H1 (cell line): ENCODE measurements around the gene WWP2. TPM values are rescaled to one million over a fixed set of nuclear protein-coding genes. Genes with fewer than 3 reads are reported as not detected.

Experiments
- CTCF ChIA-PET: fragments of 300-600 bp; sonication (Branson Sonifier 250); formaldehyde crosslinking; loops from one replicate; lab custom pipeline; 2021; ENCODE audit not compliant: partially characterized antibody; lab: Charles Lee
- POLR2A ChIA-PET: fragments of 300-600 bp; sonication (Branson Sonifier 250); formaldehyde crosslinking; loops from one replicate; lab custom pipeline; 2021; ENCODE audit warnings: inconsistent platforms; ENCODE audit not compliant: partially characterized antibody; lab: Charles Lee
- DNase-seq, 2 experiments: peaks; one replicate each; pipeline versions ENCODE4 v3.0.0 to v3.0.0-alpha.2; 2010 to 2022; ENCODE audit warnings: low spot score in 2 of 2, low read depth in 1 of 2, mixed read lengths in 1 of 2
- FAIRE-seq: peaks from 2 replicates; lab custom pipeline; 2011; peaks lifted over from hg19 to GRCh38; lab: Jason Lieb, UNC
- H2AFZ ChIP-seq: 2 replicates; pipeline ENCODE4 v1.8.1; 2012; ENCODE audit warnings: low read length, inconsistent platforms
- H2AK5ac ChIP-seq: 2 replicates; pipeline ENCODE4 v1.6.1; 2013; ENCODE audit warnings: low read depth, low read length
- H2BK120ac ChIP-seq: replicated peaks from 2 replicates; pipeline ENCODE3; 2013; ENCODE audit warnings: low read depth, low read length, inconsistent platforms
- H2BK12ac ChIP-seq: 2 replicates; pipeline ENCODE4 v1.6.1; 2013; ENCODE audit warnings: low read depth, low read length
- H2BK15ac ChIP-seq: 2 replicates; pipeline ENCODE4 v1.6.1; 2013; ENCODE audit warnings: low read length
- H2BK20ac ChIP-seq: 2 replicates; pipeline ENCODE4 v1.6.1; 2013; ENCODE audit warnings: low read length
- H2BK5ac ChIP-seq: 2 replicates; pipeline ENCODE4 v1.6.1; 2013; ENCODE audit warnings: low read depth, low read length
- H3K14ac ChIP-seq: 2 replicates; pipeline ENCODE4 v1.6.1; 2013; ENCODE audit warnings: inconsistent platforms; ENCODE audit not compliant: insufficient read length
- H3K18ac ChIP-seq: 2 replicates; pipeline ENCODE4 v1.6.1; 2013; ENCODE audit warnings: low read length; ENCODE audit errors: extremely low read depth
- H3K23ac ChIP-seq: 2 replicates; pipeline ENCODE4 v1.6.1; 2013; ENCODE audit warnings: inconsistent platforms; ENCODE audit not compliant: insufficient read length
- H3K23me2 ChIP-seq: 2 replicates; pipeline ENCODE4 v1.6.1; 2013; ENCODE audit warnings: low read depth, low read length
- H3K27ac ChIP-seq: 2 replicates; pipeline ENCODE4 v1.6.1; 2011; ENCODE audit warnings: low read depth, low read length, inconsistent platforms
- H3K27me3 ChIP-seq, 4 experiments: replicated peaks in 1 of 4; 1 replicate in 1 of 4; 2 replicates in 3 of 4; pipeline versions ENCODE4 v1.6.1 to v1.8.1; 2011 to 2013; ENCODE audit warnings: low read length in 3 of 4, mild to moderate bottlenecking in 3 of 4, inconsistent platforms in 2 of 4, mixed read lengths in 2 of 4, moderate library complexity in 1 of 4; ENCODE audit not compliant: control insufficient read depth in 3 of 4, insufficient read depth in 3 of 4; ENCODE audit errors: extremely low read depth in 1 of 4
- H3K36me3 ChIP-seq, 4 experiments: 2 replicates each; pipeline versions ENCODE4 v1.6.1 to v1.8.1; 2011 to 2013; ENCODE audit warnings: mild to moderate bottlenecking in 4 of 4, low read length in 3 of 4, moderate library complexity in 2 of 4, control low read depth in 1 of 4, inconsistent platforms in 1 of 4; ENCODE audit not compliant: insufficient read depth in 4 of 4, control insufficient read depth in 2 of 4
- H3K4ac ChIP-seq: replicated peaks from 2 replicates; pipeline ENCODE3; 2013; ENCODE audit warnings: low read length, low read depth, mixed read lengths, inconsistent platforms; ENCODE audit not compliant: insufficient read length
- H3K4me1 ChIP-seq, 4 experiments: replicated peaks in 1 of 4; 1 replicate in 1 of 4; 2 replicates in 3 of 4; pipeline versions ENCODE4 v1.6.1 to v1.8.1; 2011 to 2013; ENCODE audit warnings: low read length in 3 of 4, inconsistent platforms in 2 of 4, mixed read lengths in 1 of 4; ENCODE audit not compliant: insufficient read depth in 4 of 4, control insufficient read depth in 3 of 4
- H3K4me2 ChIP-seq, 2 experiments: 2 replicates each; pipeline versions ENCODE4 v1.6.1 to v1.8.1; 2011 to 2013; ENCODE audit warnings: low read depth in 2 of 2, low read length in 2 of 2, control low read depth in 1 of 2, inconsistent platforms in 1 of 2, mild to moderate bottlenecking in 1 of 2; ENCODE audit not compliant: insufficient read depth in 1 of 2
- H3K4me3 ChIP-seq, 4 experiments: fragments of 200-600, 300-600 bp in 1 of 4; sonication (generic), shearing (Covaris generic), sonication (Bioruptor Twin) in 1 of 4; 2 replicates each; pipeline versions ENCODE4 v1.5.1 to v1.8.1; 2011 to 2016; ENCODE audit warnings: low read length in 4 of 4, low read depth in 3 of 4, control low read depth in 2 of 4, inconsistent platforms in 2 of 4, mild to moderate bottlenecking in 2 of 4, mixed read lengths in 1 of 4, moderate library complexity in 1 of 4; ENCODE audit not compliant: insufficient read depth in 2 of 4; ENCODE audit errors: extremely low read depth in 1 of 4
- H3K56ac ChIP-seq: replicated peaks from 2 replicates; pipeline ENCODE3; 2013; ENCODE audit warnings: low read depth, mild to moderate bottlenecking, mixed read lengths, low read length, inconsistent platforms; ENCODE audit not compliant: insufficient read length
- H3K79me1 ChIP-seq: 2 replicates; pipeline ENCODE4 v1.6.1; 2013; ENCODE audit warnings: low read depth, low read length, control low read depth
- H3K79me2 ChIP-seq, 2 experiments: 2 replicates each; pipeline versions ENCODE4 v1.6.1 to v1.8.1; 2012 to 2013; ENCODE audit warnings: low read length in 2 of 2, mild to moderate bottlenecking in 2 of 2, inconsistent platforms in 1 of 2; ENCODE audit not compliant: insufficient read depth in 2 of 2, control insufficient read depth in 1 of 2
- H3K9ac ChIP-seq, 4 experiments: replicated peaks in 1 of 4; 1 replicate in 1 of 4; 2 replicates in 3 of 4; pipeline versions ENCODE4 v1.6.1 to v1.8.1; 2011 to 2013; ENCODE audit warnings: low read depth in 3 of 4, low read length in 3 of 4, control low read depth in 2 of 4, mild to moderate bottlenecking in 2 of 4, moderate library complexity in 2 of 4, inconsistent platforms in 1 of 4; ENCODE audit errors: extremely low read depth in 1 of 4
- H3K9me3 ChIP-seq, 2 experiments: 2 replicates each; pipeline versions ENCODE4 v1.6.1 to v1.8.1; 2012 to 2013; ENCODE audit warnings: mild to moderate bottlenecking in 2 of 2, moderate library complexity in 2 of 2, control low read depth in 1 of 2, inconsistent platforms in 1 of 2, low read depth in 1 of 2, low read length in 1 of 2, mixed read lengths in 1 of 2; ENCODE audit not compliant: insufficient read depth in 2 of 2
- H4K20me1 ChIP-seq, 2 experiments: replicated peaks in 1 of 2; 2 replicates each; pipeline versions ENCODE3 to v1.8.1; 2011 to 2013; ENCODE audit warnings: inconsistent platforms in 2 of 2, low read length in 2 of 2, mild to moderate bottlenecking in 1 of 2; ENCODE audit not compliant: insufficient read depth in 2 of 2, control insufficient read depth in 1 of 2
- H4K5ac ChIP-seq: 2 replicates; pipeline ENCODE4 v1.6.1; 2013; ENCODE audit warnings: low read length, low read depth, mixed read lengths, inconsistent platforms; ENCODE audit not compliant: insufficient read length
- H4K8ac ChIP-seq: 2 replicates; pipeline ENCODE4 v1.8.0; 2013; ENCODE audit warnings: mild to moderate bottlenecking, moderate library complexity, low read length, inconsistent platforms; ENCODE audit not compliant: insufficient read depth; ENCODE audit errors: extremely low read depth
- H4K91ac ChIP-seq: replicated peaks from 2 replicates; pipeline ENCODE3; 2013; ENCODE audit warnings: low read length, mixed read lengths, inconsistent platforms; ENCODE audit not compliant: insufficient read length
- PHF8 ChIP-seq: fragments of 200-600 bp; sonication (generic); conservative IDR thresholded peaks from 2 replicates; pipeline ENCODE4 v1.7.1; 2012; ENCODE audit warnings: low read depth, mild to moderate bottlenecking, inconsistent platforms, low read length, moderate library complexity
- SP1 ChIP-seq: IDR thresholded peaks from 2 replicates; pipeline ENCODE4 v1.6.1; 2011; ENCODE audit warnings: low read depth, low read length
- SRF ChIP-seq: IDR thresholded peaks from 2 replicates; pipeline ENCODE4 v1.6.1; 2011; ENCODE audit warnings: mild to moderate bottlenecking, low read depth, low read length, moderate library complexity
- TEAD4 ChIP-seq: IDR thresholded peaks from 2 replicates; pipeline ENCODE4 v1.6.1; 2012; ENCODE audit warnings: low read depth, low read length, inconsistent platforms, mixed read lengths
- WGBS, 2 experiments: shearing (Covaris generic) in 1 of 2; methylation state at CpG; one replicate each; pipeline versions ENCODE4 v1.1.6 to v1.1.7; 2013 to 2015; ENCODE audit warnings: low lambda C conversion rate in 2 of 2, mixed read lengths in 2 of 2, inconsistent platforms in 1 of 2, low coverage in 1 of 2, missing lambda C conversion rate in 1 of 2; ENCODE audit not compliant: insufficient replicate concordance in 2 of 2, insufficient coverage in 1 of 2, insufficient read length in 1 of 2; ENCODE audit errors: extremely low coverage in 1 of 2, missing lambda C conversion rate in 1 of 2; 5-methylcytosine and 5-hydroxymethylcytosine counted together
- polyA plus RNA-seq, 7 experiments: library from polyadenylated mRNA; depleted of rRNA in 3 of 7; stranded (reverse) in 5 of 7; unstranded in 2 of 7; fragments of >200 nt in 5 of 7; fragments of 200-250 nt in 2 of 7; gene quantifications; 1 replicate in 5 of 7; 2 replicates in 1 of 7; 4 replicates in 1 of 7; pipeline versions ENCODE4 v1.2.1 to v1.2.3, GENCODE V29; 2011 to 2013; ENCODE audit warnings: missing spikeins in 2 of 7, mixed read lengths in 2 of 7
- total RNA-seq: library from RNA; stranded (reverse); fragmentation: NEBNext Ultra II Directional; extraction: Animal tissue kit (Norgen Biotek cat#: 25700); gene quantifications from 2 replicates; pipeline ENCODE4 v1.2.1, GENCODE V29; 2021
- TF ChIP-seq, protein P1 (sequence below), 3 experiments: IDR thresholded peaks; 1 replicate in 2 of 3; 2 replicates in 1 of 3; pipeline versions ENCODE4 v1.5.1 to v1.6.1; 2011; ENCODE audit warnings: low read length in 3 of 3, mild to moderate bottlenecking in 3 of 3, inconsistent platforms in 2 of 3, low read depth in 1 of 3, moderate library complexity in 1 of 3; ENCODE audit not compliant: insufficient read depth in 1 of 3; ENCODE audit errors: control extremely low read depth in 1 of 3

WWP2 gene
- total and polyA plus RNA-seq, 2 of the 8 experiments (the other 6 are each of a cell fraction or from before 2014, with no cell fraction given) = 14.1 to 42.2 TPM

DNA sequence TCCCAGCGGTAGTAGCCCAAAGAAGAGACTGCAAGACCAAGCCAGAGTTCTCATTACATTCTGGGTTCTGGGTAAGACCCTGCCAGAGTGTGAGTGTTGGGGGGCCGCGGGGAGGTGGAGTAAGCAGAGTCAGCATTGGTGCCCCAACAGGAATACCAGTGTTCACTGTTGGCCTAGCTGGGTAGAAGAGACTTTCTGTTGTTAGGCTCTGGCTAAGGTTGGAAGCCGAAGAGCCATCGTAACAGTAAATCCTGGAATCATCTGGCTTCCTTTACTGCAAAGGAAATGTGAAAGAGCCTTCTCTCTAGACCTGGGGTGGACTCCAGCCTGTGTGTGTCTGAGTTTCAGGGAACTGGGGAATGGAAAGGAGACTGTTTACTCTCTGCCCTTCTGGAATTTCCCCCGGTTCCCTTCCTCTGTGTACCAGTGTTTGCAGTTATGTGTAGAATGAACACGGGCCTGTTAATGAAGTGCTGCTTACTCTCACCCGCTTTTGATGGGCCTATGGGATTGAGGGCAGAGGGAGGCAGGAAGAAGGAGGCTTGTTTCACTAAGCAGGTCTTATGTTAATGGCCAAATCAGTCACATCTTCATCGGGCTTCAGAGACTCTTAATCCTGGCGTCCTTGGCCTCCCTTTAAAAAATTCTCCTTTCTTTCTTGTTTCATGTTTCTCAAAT is 68.5 kb downstream of the WWP2 start:
- Histone ChIP-seq H2AFZ (no peak overlapping the region), H3K79me1 (no peaks in the 10 kb centered on the region), H3K4me3 (no peak overlapping the region), H3K4me1 (peaks cover 1 to 9% (median 6%) of the 10 kb centered on the region in 4 experiments; a peak in 4 of 7 replicates), H3K18ac (no peak overlapping the region), H3K56ac (no peak overlapping the region), H3K79me2 (no peaks in the 10 kb centered on the region), H4K91ac (no peak overlapping the region), H2AK5ac (no peak overlapping the region), H3K14ac (no peak overlapping the region), H4K8ac (no peak overlapping the region), H3K36me3 (no peaks in the 10 kb centered on the region; a peak in 1 of 8 replicates), H3K9me3 (no peaks in the 10 kb centered on the region), H2BK15ac (no peak overlapping the region), H3K23me2 (no peaks in the 10 kb centered on the region), H4K20me1 (peaks cover 0 to 5% of the 10 kb centered on the region in 2 experiments), H2BK120ac (no peak overlapping the region), H3K27ac (no peak overlapping the region), H3K9ac (0 out of 7 replicates have a peak overlapping the region, but pooled peaks of 1 of the 4 experiments have one; percentile 3), H3K27me3 (no peaks in the 10 kb centered on the region), H3K23ac (no peak overlapping the region), H2BK20ac (no peak overlapping the region), H2BK5ac (no peak overlapping the region), H3K4me2 (no peak overlapping the region), H4K5ac (no peak overlapping the region), H3K4ac (no peak overlapping the region), H2BK12ac (no peak overlapping the region)
- TF ChIP-seq PHF8 = no peak
- no peak for TF ChIP-seq SRF
- TF ChIP-seq, protein P1, sequence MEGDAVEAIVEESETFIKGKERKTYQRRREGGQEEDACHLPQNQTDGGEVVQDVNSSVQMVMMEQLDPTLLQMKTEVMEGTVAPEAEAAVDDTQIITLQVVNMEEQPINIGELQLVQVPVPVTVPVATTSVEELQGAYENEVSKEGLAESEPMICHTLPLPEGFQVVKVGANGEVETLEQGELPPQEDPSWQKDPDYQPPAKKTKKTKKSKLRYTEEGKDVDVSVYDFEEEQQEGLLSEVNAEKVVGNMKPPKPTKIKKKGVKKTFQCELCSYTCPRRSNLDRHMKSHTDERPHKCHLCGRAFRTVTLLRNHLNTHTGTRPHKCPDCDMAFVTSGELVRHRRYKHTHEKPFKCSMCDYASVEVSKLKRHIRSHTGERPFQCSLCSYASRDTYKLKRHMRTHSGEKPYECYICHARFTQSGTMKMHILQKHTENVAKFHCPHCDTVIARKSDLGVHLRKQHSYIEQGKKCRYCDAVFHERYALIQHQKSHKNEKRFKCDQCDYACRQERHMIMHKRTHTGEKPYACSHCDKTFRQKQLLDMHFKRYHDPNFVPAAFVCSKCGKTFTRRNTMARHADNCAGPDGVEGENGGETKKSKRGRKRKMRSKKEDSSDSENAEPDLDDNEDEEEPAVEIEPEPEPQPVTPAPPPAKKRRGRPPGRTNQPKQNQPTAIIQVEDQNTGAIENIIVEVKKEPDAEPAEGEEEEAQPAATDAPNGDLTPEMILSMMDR (IDR thresholded peaks at IDR 0.05; ENCODE audit: control extremely low read depth in 1 of 3, insufficient read depth in 1 of 3, low read depth in 1 of 3, low read length in 3 of 3) = no peak
- no peak for TF ChIP-seq TEAD4
- no peak for TF ChIP-seq SP1
- FAIRE-seq (no peak), DNase-seq (no peak)
- ChIA-PET POLR2A (interaction anchor here (0.7 kb wide), 1 partner anchor 76 kb away, joined by 4 read pairs; the partner anchor contains the start of gene NOB1), CTCF (no interaction called here)
- 87% methylated on average over 10 of the region's 10 CpGs; no CpG with 5 or more reads in 1 of the 2 experiments for WGBS, 2 experiments
